ENCODE data around the gene SIGMAR1.

SIGMAR1 gene

GRCh38 chr9:34603610-34604231 is 33.9 kb downstream of the SIGMAR1 start:
- peak; percentile 47 to 76 (median 64) for DNase-seq

- no peak for DNase-seq
Observed at GRCh38 chr9:34601937-34602573, 35.5 kb downstream of the SIGMAR1 start.

GRCh38 chr9:34600908-34601307 is 36.7 kb downstream of the SIGMAR1 start:
- no peak for DNase-seq

GRCh38 chr9:34599546-34599945 is 38.0 kb downstream of the SIGMAR1 start:
- no peak for DNase-seq

- no peak for DNase-seq
Observed at GRCh38 chr9:34594177-34594576, 43.4 kb downstream of the SIGMAR1 start.

- no peak for DNase-seq
Observed at GRCh38 chr9:34592895-34593601, 44.5 kb downstream of the SIGMAR1 start.

- DNase-seq = no peak
Observed at GRCh38 chr9:34591917-34592866, 45.4 kb downstream of the SIGMAR1 start.

- DNase-seq = peak; percentile 39 to 74 (median 63)
Observed at GRCh38 chr9:34591248-34591916, 46.2 kb downstream of the SIGMAR1 start.

GRCh38 chr9:34590381-34591247 is 47.0 kb downstream of the SIGMAR1 start:
- DNase-seq = peak in 1 of 5 experiments; percentile 5

GRCh38 chr9:34589636-34590380 is 47.8 kb downstream of the SIGMAR1 start, which contains the start of gene CNTFR:
TSS of gene CNTFR (minus strand) at chr9:34589724. CDS start at chr9:34568981, 20,743 bp downstream.
- peak in 1 of 5 experiments; percentile 50 for DNase-seq

GRCh38 chr9:34588671-34589635 is 48.6 kb downstream of the SIGMAR1 start:
- DNase-seq = no peak

- DNase-seq = no peak
Observed at GRCh38 chr9:34587271-34587670, 50.3 kb downstream of the SIGMAR1 start.

GRCh38 chr9:34585946-34586669 is 51.5 kb downstream of the SIGMAR1 start:
- DNase-seq = no peak

GRCh38 chr9:34584970-34585369 is 52.6 kb downstream of the SIGMAR1 start:
- DNase-seq = no peak

Measured in T-helper 2 cell (primary cell).